DMS153 treated with DMSO at 0.1 percent for 48 hours (cell line): ENCODE results near the gene UBR3.
"Not testable (repeated sequence)": the region's sequence is repeated elsewhere in the genome, so short reads cannot be mapped to it uniquely, and the experiment has no call there.

Experiments used
- DNase-seq: peaks from one replicate; lab custom pipeline; 2025; ENCODE audit not compliant: unreplicated experiment; lab: John Stamatoyannopoulos, UW

UBR3 gene

GRCh38 chr2:169945515-169945914 is 118.3 kb downstream of the UBR3 start:
- DNase-seq, result no peak

- DNase-seq, result no peak
Measured at GRCh38 chr2:169946092-169946491, 118.8 kb downstream of the UBR3 start.

GRCh38 chr2:169946546-169946945 is 119.3 kb downstream of the UBR3 start:
- DNase-seq, result no peak

- no peak for DNase-seq
Measured at GRCh38 chr2:169955940-169956339, 128.7 kb downstream of the UBR3 start.

- DNase-seq, result not testable (repeated sequence)
Measured at GRCh38 chr2:169957219-169957618, 130.0 kb downstream of the UBR3 start.

- no peak for DNase-seq
Measured at GRCh38 chr2:169961911-169962310, 134.7 kb downstream of the UBR3 start.

GRCh38 chr2:169963786-169964185 is 136.5 kb downstream of the UBR3 start:
- no peak for DNase-seq

GRCh38 chr2:169964740-169965139 is 137.5 kb downstream of the UBR3 start:
- DNase-seq, result no peak

- DNase-seq, result no peak
Measured at GRCh38 chr2:169965495-169965894, 138.2 kb downstream of the UBR3 start.

GRCh38 chr2:169966454-169966853 is 139.2 kb downstream of the UBR3 start:
- no peak for DNase-seq

GRCh38 chr2:169968743-169969142 is 141.5 kb downstream of the UBR3 start:
- DNase-seq, result no peak

GRCh38 chr2:169975221-169975620 is 148.0 kb downstream of the UBR3 start:
- no peak for DNase-seq

GRCh38 chr2:169976335-169976851 is 149.1 kb downstream of the UBR3 start:
- no peak for DNase-seq

- no peak for DNase-seq
Measured at GRCh38 chr2:169977530-169977929, 150.3 kb downstream of the UBR3 start.

- DNase-seq, result no peak
Measured at GRCh38 chr2:169978402-169979017, 151.3 kb downstream of the UBR3 start.

- no peak for DNase-seq
Measured at GRCh38 chr2:169979025-169979424, 151.8 kb downstream of the UBR3 start.

- no peak for DNase-seq
Measured at GRCh38 chr2:169980001-169980400, 152.7 kb downstream of the UBR3 start.

- no peak for DNase-seq
Measured at GRCh38 chr2:169980643-169981042, 153.4 kb downstream of the UBR3 start.

GRCh38 chr2:169982929-169983328 is 155.7 kb downstream of the UBR3 start:
- DNase-seq, result no peak

GRCh38 chr2:169983506-169983905 is 156.3 kb downstream of the UBR3 start:
- no peak for DNase-seq

GRCh38 chr2:169984145-169984544 is 156.9 kb downstream of the UBR3 start:
- DNase-seq, result no peak

GRCh38 chr2:169994752-169995151 is 167.5 kb downstream of the UBR3 start:
- no peak for DNase-seq
